Erythroblast (primary cell): ENCODE measurements around the gene PIGM.

Experiments used
- GATA1 ChIP-seq: IDR thresholded peaks from 2 replicates; pipeline ENCODE4 v1.6.1; 2011; ENCODE audit warnings: low read depth, mild to moderate bottlenecking, control low read depth, low read length, moderate library complexity
- POLR2A ChIP-seq: IDR thresholded peaks from 2 replicates; pipeline ENCODE4 v1.6.1; 2011; ENCODE audit warnings: mild to moderate bottlenecking, low read length

- no peak for TF ChIP-seq POLR2A
- TF ChIP-seq GATA1: no peak
These were observed 30.4 kb downstream of the PIGM start for GRCh38 chr1:160001440-160001839.
